Measurements from ENCODE around the gene UQCRH.
A peak's percentile ranks its signal among the peaks of the same experiment; 100 is the strongest.

GRCh38 chr1:46340404-46341221 lies 37.1 kb downstream of the UQCRH start, which contains the start of gene NSUN4:
- peak; percentile 78 for TF ChIP-seq CTCF (IDR thresholded peaks at IDR 0.05)
- TF ChIP-seq YY1 (IDR thresholded peaks at IDR 0.05; ENCODE audit: low read depth), result peak; percentile 92
- TF ChIP-seq RFX5 (IDR thresholded peaks at IDR 0.05; ENCODE audit: low read length), result no peak
- no peak for TF ChIP-seq RXRA (IDR thresholded peaks at IDR 0.05; ENCODE audit: borderline replicate concordance, low read depth)
- no peak for TF ChIP-seq JUND (IDR thresholded peaks at IDR 0.05)
- TF ChIP-seq PBX3 (IDR thresholded peaks at IDR 0.05), result peak; percentile 30; the same call in 1 of the 2 replicates
- no peak for TF ChIP-seq ZBTB33 (IDR thresholded peaks at IDR 0.05; ENCODE audit: borderline replicate concordance, low read depth)
- peak; percentile 83; the same call in 1 of the 2 replicates for TF ChIP-seq POLR2AphosphoS5 (IDR thresholded peaks at IDR 0.05; ENCODE audit: low read depth, low read length)
- no peak for TF ChIP-seq EZH2phosphoT487 (IDR thresholded peaks at IDR 0.05; ENCODE audit: borderline replicate concordance, low read depth)
- peak; percentile 33; the same call in 1 of the 2 replicates for TF ChIP-seq TCF12 (IDR thresholded peaks at IDR 0.05)
- peak; percentile 80 for TF ChIP-seq GABPA (IDR thresholded peaks at IDR 0.05; ENCODE audit: low read depth)

Measured in SK-N-SH (cell line).